A549 (cell line): ENCODE measurements around the gene DNAJC5. TPM values are rescaled to one million over a fixed set of nuclear protein-coding genes. Genes with fewer than 3 reads are reported as not detected.
"Not testable (repeated sequence)": the region's sequence is repeated elsewhere in the genome, so short reads cannot be mapped to it uniquely, and the experiment has no call there.

ENCODE experiments used
- ATAC-seq, 2 experiments: fragments of 200-7000 bp in 1 of 2; fragments of >200 bp in 1 of 2; cut with Nextera tagmentation in 1 of 2; cut with Tn5 transposase in 1 of 2; 3 replicates each; pipeline versions ENCODE4 v1.8.0 to v1.9.1; 2018 to 2020; ENCODE audit warnings: mild to moderate bottlenecking in 1 of 2, moderate library complexity in 1 of 2
- CTCF ChIA-PET: fragments of 300-600 bp; sonication (Branson Sonifier 250); formaldehyde crosslinking; extraction: SDS; loops from one replicate; lab custom pipeline; 2021; ENCODE audit warnings: antibody characterized with exemption, inconsistent platforms; lab: Yijun Ruan, JAX
- POLR2A ChIA-PET: fragments of 350-600 bp; formaldehyde crosslinking; extraction: SDS; loops from one replicate; lab custom pipeline; 2021; ENCODE audit warnings: antibody characterized with exemption, inconsistent platforms; lab: Yijun Ruan, JAX
- DNase-seq, 2 experiments: peaks; one replicate each; pipeline versions ENCODE4 v3.0.0 to v3.0.0-alpha.2; 2011 to 2016; ENCODE audit warnings: low read depth in 1 of 2, low spot score in 1 of 2
- FAIRE-seq: peaks from 2 replicates; lab custom pipeline; 2011; peaks lifted over from hg19 to GRCh38; lab: Jason Lieb, UNC
- H3K27ac ChIP-seq, 2 experiments: fragments of >200 bp; sonication (Bioruptor Twin); formaldehyde crosslinking; 3 replicates each; pipeline ENCODE4 v1.5.1; 2016 to 2017
- H3K4me1 ChIP-seq: fragments of >200 bp; sonication (Bioruptor Twin); formaldehyde crosslinking; 3 replicates; pipeline ENCODE4 v1.6.1; 2016
- H3K4me2 ChIP-seq: fragments of >200 bp; sonication (Bioruptor Twin); formaldehyde crosslinking; 3 replicates; pipeline ENCODE4 v1.6.1; 2016
- H3K4me3 ChIP-seq: fragments of >200 bp; sonication (Bioruptor Twin); formaldehyde crosslinking; 3 replicates; pipeline ENCODE4 v1.5.1; 2016
- H3K9me3 ChIP-seq: fragments of >200 bp; sonication (Bioruptor Twin); formaldehyde crosslinking; 3 replicates; pipeline ENCODE4 v1.6.1; 2016
- BHLHE40 ChIP-seq: IDR thresholded peaks from 2 replicates; pipeline ENCODE4 v1.6.1; 2012; ENCODE audit warnings: low read depth, low read length, inconsistent platforms
- CEBPB ChIP-seq, 2 experiments: fragments of >200 bp in 1 of 2; sonication (Bioruptor Twin) in 1 of 2; formaldehyde crosslinking in 1 of 2; IDR thresholded peaks; 2 replicates each; pipeline ENCODE4 v1.6.1; 2012 to 2016
- CHD2 ChIP-seq: fragments of 150-350 bp; IDR thresholded peaks from 2 replicates; pipeline ENCODE4 v1.6.1; 2014; ENCODE audit warnings: low read length; ENCODE audit not compliant: partially characterized antibody
- CHD4 ChIP-seq: fragments of 200-600 bp; sonication (generic); IDR thresholded peaks from 2 replicates; pipeline ENCODE4 v1.6.1; 2016; ENCODE audit warnings: antibody characterized with exemption, mild to moderate bottlenecking, borderline replicate concordance
- EHMT2 ChIP-seq: fragments of 200-600 bp; sonication (generic); IDR thresholded peaks from 2 replicates; pipeline ENCODE4 v1.6.1; 2016; ENCODE audit warnings: antibody characterized with exemption, low read depth, mild to moderate bottlenecking, moderate library complexity
- ESRRA ChIP-seq: fragments of 150-350 bp; IDR thresholded peaks from 2 replicates; pipeline ENCODE4 v1.6.1; 2014; ENCODE audit warnings: mild to moderate bottlenecking, low read length, borderline replicate concordance
- FOSB ChIP-seq: fragments of 250-450 bp; sonication (Bioruptor Pico); IDR thresholded peaks from 2 replicates; pipeline ENCODE4 v1.5.0; 2020; ENCODE audit warnings: mild to moderate bottlenecking, moderate library complexity
- FOXS1 ChIP-seq: fragments of 250-450 bp; sonication (Bioruptor Pico); IDR thresholded peaks from 2 replicates; pipeline ENCODE4 v1.5.0; 2020; ENCODE audit warnings: mild to moderate bottlenecking, moderate library complexity
- HES2 ChIP-seq: fragments of >200 bp; sonication (Bioruptor Twin); formaldehyde crosslinking; IDR thresholded peaks from 2 replicates; pipeline ENCODE4 v1.6.1; 2016
- HEYL ChIP-seq: fragments of 250-450 bp; sonication (Bioruptor Pico); IDR thresholded peaks from 2 replicates; pipeline ENCODE4 v1.8.0; 2021; ENCODE audit warnings: mild to moderate bottlenecking, moderate library complexity
- HOXA7 ChIP-seq: fragments of 250-450 bp; sonication (Bioruptor Pico); IDR thresholded peaks from 2 replicates; pipeline ENCODE4 v1.5.0; 2020; ENCODE audit warnings: mild to moderate bottlenecking, moderate library complexity
- KDM5A ChIP-seq: fragments of 200-600 bp; sonication (generic); IDR thresholded peaks from 2 replicates; pipeline ENCODE4 v1.6.1; 2016; ENCODE audit warnings: antibody characterized with exemption, mild to moderate bottlenecking
- MAFK ChIP-seq: fragments of 450-650 bp; IDR thresholded peaks from 2 replicates; pipeline ENCODE4 v1.6.1; 2014; ENCODE audit not compliant: partially characterized antibody
- NPAS2 ChIP-seq: fragments of 250-450 bp; sonication (Bioruptor Pico); IDR thresholded peaks from 2 replicates; pipeline ENCODE4 v1.8.0; 2022; ENCODE audit warnings: mild to moderate bottlenecking, moderate library complexity, borderline replicate concordance
- NR3C1 ChIP-seq: fragments of >200 bp; sonication (Bioruptor Twin); formaldehyde crosslinking; IDR thresholded peaks from 3 replicates; pipeline ENCODE4 v1.6.1; 2017
- POLR2A ChIP-seq: IDR thresholded peaks from 2 replicates; pipeline ENCODE4 v1.6.1; 2012; ENCODE audit warnings: mild to moderate bottlenecking, low read length
- REST ChIP-seq: fragments of 200-600 bp; sonication (generic); IDR thresholded peaks from 2 replicates; pipeline ENCODE4 v1.6.1; 2016; ENCODE audit warnings: antibody characterized with exemption, mild to moderate bottlenecking, moderate library complexity
- RFX5 ChIP-seq: fragments of 450-650 bp; IDR thresholded peaks from 2 replicates; pipeline ENCODE4 v1.7.1; 2014; ENCODE audit warnings: antibody characterized with exemption, mild to moderate bottlenecking, moderate library complexity
- RNF2 ChIP-seq: fragments of 200-600 bp; sonication (generic); IDR thresholded peaks from 2 replicates; pipeline ENCODE4 v1.6.1; 2016; ENCODE audit warnings: low read depth, mild to moderate bottlenecking, antibody characterized with exemption, moderate library complexity, borderline replicate concordance
- ZC3H11A ChIP-seq: fragments of 450-650 bp; IDR thresholded peaks from 2 replicates; pipeline ENCODE4 v1.6.1; 2014; ENCODE audit warnings: antibody characterized with exemption, mild to moderate bottlenecking
- ZNF302 ChIP-seq: fragments of 250-450 bp; sonication (Bioruptor Pico); IDR thresholded peaks from 2 replicates; pipeline ENCODE4 v1.9.0; 2021; ENCODE audit warnings: inconsistent platforms, mild to moderate bottlenecking, moderate library complexity
- WGBS: methylation state at CpG from one replicate; pipeline ENCODE4 v1.1.6; 2017; ENCODE audit errors: missing lambda C conversion rate; 5-methylcytosine and 5-hydroxymethylcytosine counted together
- polyA plus RNA-seq, 4 experiments: library from polyadenylated mRNA; depleted of rRNA in 3 of 4; stranded (reverse); fragments of >200 nt; fragmentation: RNase III in 1 of 4; extraction: RNeasy Plus Mini Kit Qiagen cat#74134 plus additional on column Dnase treatment in 1 of 4; gene quantifications; 2 replicates in 3 of 4; 3 replicates in 1 of 4; pipeline ENCODE4 v1.2.3, GENCODE V29; 2011 to 2017

The DNAJC5 gene
- polyA plus RNA-seq, 2 of the 4 experiments (the other 2 are of a cell fraction): 20.4 to 23.2 TPM

GRCh38 chr20:63959699-63960075 is 64.8 kb downstream of the DNAJC5 start:
- POLR2A ChIA-PET: no interaction called here
- DNase-seq: no peak
- Histone ChIP-seq H3K4me3 (no peak overlapping the region), H3K4me1 (peaks cover 14% of the 10 kb centered on the region), H3K4me2 (no peak overlapping the region), H3K27ac (no peak overlapping the region), H3K9me3 (no peaks in the 10 kb centered on the region)
- no peak for ATAC-seq
- WGBS: 95% methylated on average over 14 of the region's 17 CpGs
- no peak for FAIRE-seq
- TF ChIP-seq ESRRA (no peak), REST (no peak), ZC3H11A (no peak), HES2 (no peak), MAFK (no peak), CHD4 (no peak), RNF2 (no peak), CHD2 (no peak), NPAS2 (CRISPR knock-in tag) (no peak), KDM5A (no peak), HEYL (CRISPR knock-in tag) (no peak), NR3C1 (no peak), ZNF302 (no peak), FOXS1 (no peak), BHLHE40 (no peak)
- TF ChIP-seq, all 56 proteins: peak for 0
- CTCF ChIA-PET: interaction anchor here (2.3 kb wide), 1 partner anchor 14 kb away, joined by 11 read pairs; no protein-coding TSS in a partner anchor

- not testable (repeated sequence) for DNase-seq, ATAC-seq, H3K9me3 ChIP-seq, H3K4me2 ChIP-seq, H3K4me1 ChIP-seq, H3K27ac ChIP-seq, H3K4me3 ChIP-seq, FAIRE-seq
- ChIA-PET CTCF (interaction anchor here (0.9 to 4.6 kb wide), 4 partner anchors 13 to 423 kb away, joined by 3 to 44 read pairs (median 9); partner anchors contain the start of gene PTK6), POLR2A (interaction anchor here (2.2 kb wide), 1 partner anchor 20 kb away, joined by 6 read pairs; the partner anchor contains the start of gene PRPF6)
- 87% methylated on average over 7 of the region's 15 CpGs for WGBS
Measured at GRCh38 chr20:63960654-63961621, 66.0 kb downstream of the DNAJC5 start.

- Histone ChIP-seq H3K4me1 (peaks cover 8% of the 10 kb centered on the region), H3K4me2 (no peak overlapping the region), H3K4me3 (no peak overlapping the region), H3K27ac (no peak overlapping the region), H3K9me3 (no peaks in the 10 kb centered on the region)
- WGBS: 92% methylated on average over 26 of the region's 26 CpGs
- DNase-seq (no peak), ATAC-seq (no peak), FAIRE-seq (no peak)
- POLR2A ChIA-PET: interaction anchor here (2.2 kb wide), 1 partner anchor 19 kb away, joined by 6 read pairs; the partner anchor contains the start of gene PRPF6
- TF ChIP-seq RFX5 (no peak), HOXA7 (CRISPR knock-in tag) (no peak), EHMT2 (no peak), FOSB (CRISPR knock-in tag) (no peak), CHD2 (no peak), NR3C1 (no peak), CEBPB (IDR thresholded peaks at IDR 0.05) (no peak), POLR2A (no peak)
- CTCF ChIA-PET: interaction anchor here (0.9 to 4.6 kb wide), 4 partner anchors 12 to 424 kb away, joined by 3 to 44 read pairs (median 6); partner anchors contain the start of genes PRPF6 and PTK6
Measured at GRCh38 chr20:63961664-63962425, 66.9 kb downstream of the DNAJC5 start.
